Measurements from ENCODE around the gene ANAPC7.
"Not testable (repeated sequence)": the region's sequence is repeated elsewhere in the genome, so short reads cannot be mapped to it uniquely, and the experiment has no call there.

ANAPC7 gene

DNA sequence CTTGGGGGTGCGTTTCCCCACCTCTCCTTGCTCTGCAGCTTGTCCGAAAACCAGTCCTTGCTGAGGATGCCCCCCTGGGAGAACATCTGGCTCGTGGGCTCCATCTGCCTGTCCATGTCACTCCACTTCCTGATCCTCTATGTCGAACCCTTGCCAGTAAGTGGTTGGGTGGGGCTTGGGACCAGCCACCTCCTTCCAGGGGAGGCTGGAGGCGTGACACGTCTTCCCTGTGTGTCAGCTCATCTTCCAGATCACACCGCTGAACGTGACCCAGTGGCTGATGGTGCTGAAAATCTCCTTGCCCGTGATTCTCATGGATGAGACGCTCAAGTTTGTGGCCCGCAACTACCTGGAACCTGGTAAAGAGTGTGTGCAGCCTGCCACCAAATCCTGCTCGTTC, 57.5 kb downstream of the ANAPC7 start:
- DNase-seq = no peak

- no peak for DNase-seq
These were observed 58.3 kb downstream of the ANAPC7 start for GRCh38 chr12:110345176-110345661.

DNA sequence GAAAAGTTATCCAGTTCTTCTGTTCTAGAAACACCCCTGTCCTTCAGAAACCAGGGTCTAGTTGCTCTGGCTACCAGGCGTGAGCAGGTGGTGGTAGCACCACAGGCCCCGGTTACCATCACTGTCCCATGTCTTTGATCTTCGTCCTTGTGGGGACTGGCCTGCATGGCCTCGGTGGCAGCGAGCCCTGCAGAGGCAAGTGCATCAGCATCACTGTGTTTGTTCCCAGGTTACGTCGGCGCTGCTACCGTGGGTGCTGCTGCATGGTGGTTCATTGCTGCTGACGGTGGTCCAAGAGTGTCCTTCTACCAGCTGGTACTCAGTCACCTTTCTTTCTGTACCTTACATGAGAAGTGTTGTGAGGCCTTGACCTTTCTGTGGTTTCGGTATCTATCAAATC, 58.9 kb downstream of the ANAPC7 start:
- no peak for DNase-seq

DNA sequence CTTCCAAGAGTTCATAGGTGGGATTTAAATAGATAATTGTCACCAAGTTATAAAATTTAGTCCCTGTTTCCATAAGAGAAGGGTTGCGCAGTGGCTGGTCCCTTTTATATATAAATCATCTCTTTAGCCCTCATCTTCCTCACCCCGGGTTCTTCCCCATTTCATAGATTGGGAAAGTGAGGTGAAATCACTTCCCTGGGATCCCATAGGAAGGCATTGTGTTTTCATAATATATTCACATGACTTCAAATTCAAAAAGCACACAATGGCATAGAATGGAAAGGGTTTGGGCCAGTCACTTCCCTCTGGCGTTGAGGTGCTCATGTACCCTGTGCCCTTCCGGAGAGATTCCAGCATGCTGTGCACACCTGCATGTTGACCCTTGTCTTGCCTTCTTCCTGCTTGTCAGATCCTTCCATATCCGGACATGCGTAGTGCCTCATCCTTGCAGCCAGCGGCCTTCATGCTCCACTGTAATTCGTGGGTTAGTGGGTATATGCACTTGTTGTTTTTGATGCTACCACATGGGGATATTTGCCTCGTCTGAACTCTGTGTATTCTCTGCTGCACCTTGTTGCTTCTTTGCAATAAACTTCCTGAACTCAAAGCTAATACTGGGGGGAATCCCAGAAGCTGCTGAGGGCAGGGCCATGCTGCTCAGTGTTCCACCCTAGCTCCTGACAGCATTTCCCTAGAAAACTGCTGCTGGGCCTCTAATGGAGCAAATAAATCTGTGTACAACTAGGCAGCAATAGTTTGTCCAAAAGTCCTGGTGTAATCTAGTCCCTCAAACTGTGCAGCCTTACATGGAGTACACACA, 59.6 kb downstream of the ANAPC7 start:
- DNase-seq = no peak

DNA sequence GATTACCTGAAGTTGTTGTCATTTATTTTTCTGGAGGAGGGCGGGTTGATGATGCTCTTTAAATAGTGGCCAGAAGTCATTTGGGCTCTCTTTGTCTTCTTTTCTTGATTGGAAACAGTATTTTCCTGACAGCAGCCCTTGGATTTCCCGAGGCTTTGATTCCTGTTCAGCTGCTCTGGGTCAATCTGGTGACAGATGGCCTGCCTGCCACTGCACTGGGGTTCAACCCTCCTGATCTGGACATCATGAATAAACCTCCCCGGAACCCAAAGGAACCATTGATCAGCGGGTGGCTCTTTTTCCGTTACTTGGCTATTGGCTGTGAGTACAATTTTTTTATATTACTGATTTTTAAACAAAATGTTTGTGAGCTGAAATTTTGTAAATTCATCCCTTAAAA, 60.4 kb downstream of the ANAPC7 start:
- DNase-seq = no peak

DNA sequence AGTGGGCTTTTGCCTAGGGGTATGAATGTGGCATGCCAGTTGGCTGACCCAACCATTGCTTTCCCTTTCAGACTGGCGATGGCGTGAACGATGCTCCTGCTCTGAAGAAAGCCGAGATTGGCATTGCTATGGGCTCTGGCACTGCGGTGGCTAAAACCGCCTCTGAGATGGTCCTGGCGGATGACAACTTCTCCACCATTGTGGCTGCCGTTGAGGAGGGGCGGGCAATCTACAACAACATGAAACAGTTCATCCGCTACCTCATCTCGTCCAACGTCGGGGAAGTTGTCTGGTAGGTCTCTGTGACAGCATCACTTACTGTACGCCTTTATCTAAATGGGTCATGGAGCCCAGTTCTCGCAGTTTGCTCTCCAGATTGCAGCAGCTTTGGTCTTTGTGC, 61.4 kb downstream of the ANAPC7 start:
- DNase-seq = no peak

DNA sequence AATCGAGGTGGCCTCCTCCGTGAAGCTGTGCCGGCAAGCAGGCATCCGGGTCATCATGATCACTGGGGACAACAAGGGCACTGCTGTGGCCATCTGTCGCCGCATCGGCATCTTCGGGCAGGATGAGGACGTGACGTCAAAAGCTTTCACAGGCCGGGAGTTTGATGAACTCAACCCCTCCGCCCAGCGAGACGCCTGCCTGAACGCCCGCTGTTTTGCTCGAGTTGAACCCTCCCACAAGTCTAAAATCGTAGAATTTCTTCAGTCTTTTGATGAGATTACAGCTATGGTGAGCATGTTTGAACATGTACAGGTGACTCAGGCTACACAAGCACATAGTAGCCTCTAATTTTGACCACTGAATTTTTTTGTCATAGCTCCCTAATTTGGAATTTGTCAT, 62.8 kb downstream of the ANAPC7 start:
- no peak for DNase-seq

DNA sequence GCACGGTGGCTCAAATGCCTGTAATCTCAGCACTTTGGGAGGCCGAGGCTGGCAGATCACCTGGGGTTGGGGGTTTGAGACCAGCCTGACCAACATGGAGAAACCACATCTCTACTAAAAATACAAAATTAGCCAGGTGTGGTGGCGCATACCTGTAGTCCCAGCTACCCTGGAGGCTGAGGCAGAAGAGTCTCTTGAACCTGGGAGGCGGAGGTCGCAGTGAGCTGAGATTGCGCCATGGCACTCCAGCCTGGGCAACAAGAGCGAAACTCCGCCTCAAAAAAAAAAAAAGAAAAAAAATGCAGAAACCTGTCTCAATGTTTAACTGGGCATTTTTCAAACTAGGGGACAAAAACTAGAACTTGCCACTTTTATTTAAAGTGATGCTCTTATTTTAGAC, 63.2 kb downstream of the ANAPC7 start:
- not testable (repeated sequence) for DNase-seq

- no peak for DNase-seq
These were observed 64.1 kb downstream of the ANAPC7 start for GRCh38 chr12:110339184-110339952.

GRCh38 chr12:110338754-110339153, 64.8 kb downstream of the ANAPC7 start:
- no peak for DNase-seq

DNA sequence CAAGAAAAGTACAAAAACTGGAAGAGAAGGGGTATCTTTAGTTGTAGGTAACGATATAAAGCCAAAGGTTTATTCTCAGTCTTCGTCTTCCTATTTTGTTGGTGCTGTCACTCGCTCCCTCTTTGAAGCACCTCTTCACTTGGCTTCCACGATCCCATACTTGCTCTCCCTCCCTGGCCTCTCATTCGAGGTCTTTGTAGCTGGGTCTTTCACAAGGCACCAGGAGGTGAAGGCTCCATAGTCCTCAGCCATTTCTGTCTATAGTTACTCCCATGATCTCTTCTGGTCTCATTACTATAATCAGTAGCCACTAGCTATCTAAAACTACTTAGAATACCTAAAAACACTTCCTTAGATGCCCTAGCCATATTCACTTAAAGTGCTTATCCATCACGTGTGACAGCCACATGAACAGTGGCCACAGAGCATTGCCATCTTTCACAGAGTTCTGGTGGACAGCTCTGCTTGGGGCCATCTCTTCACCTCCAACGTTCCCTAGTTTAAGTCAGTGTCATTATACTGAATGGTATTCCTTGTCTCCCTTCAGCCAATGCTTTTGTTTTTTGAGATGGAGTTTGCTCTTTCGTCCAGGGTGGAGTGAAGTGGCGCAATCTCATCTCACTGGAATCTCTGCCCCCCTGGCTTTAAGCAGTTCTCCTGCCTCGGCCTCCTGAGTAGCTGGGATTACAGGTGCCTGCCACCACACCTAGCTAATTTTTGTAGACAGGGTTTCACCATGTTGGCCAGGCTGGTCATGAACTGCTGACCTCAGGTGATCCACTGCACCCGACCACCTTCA, 65.4 kb downstream of the ANAPC7 start:
- DNase-seq = no peak

- no peak for DNase-seq
These were observed 67.9 kb downstream of the ANAPC7 start for GRCh38 chr12:110335481-110336045.

GRCh38 chr12:110333201-110333600, 70.3 kb downstream of the ANAPC7 start:
- no peak for DNase-seq

GRCh38 chr12:110330544-110330943, 73.0 kb downstream of the ANAPC7 start:
- DNase-seq = no peak

DNA sequence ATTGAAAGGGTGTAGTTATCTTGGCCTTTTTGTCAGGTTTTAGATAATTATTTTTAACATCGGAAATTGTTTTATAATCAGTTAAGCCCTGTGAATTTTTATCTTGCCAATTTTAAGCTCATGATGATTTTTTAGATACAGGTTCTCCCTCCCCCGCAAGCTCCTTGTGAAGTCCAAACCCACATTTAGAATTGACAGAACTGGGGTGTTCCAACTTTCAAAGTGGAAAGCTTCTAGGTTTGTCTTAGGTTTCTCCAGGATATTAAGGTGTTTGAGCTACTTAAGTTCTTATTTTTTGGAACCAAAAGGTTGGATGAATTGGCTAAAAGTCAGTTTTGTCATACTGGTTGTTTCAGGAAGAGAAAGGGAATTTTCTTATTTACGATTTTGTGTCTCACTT, 73.4 kb downstream of the ANAPC7 start:
- no peak for DNase-seq

- no peak for DNase-seq
These were observed 73.8 kb downstream of the ANAPC7 start for GRCh38 chr12:110329710-110330109.

All from activated CD4-positive, alpha-beta T cell treated with anti-CD3 and anti-CD28 coated beads, Interleukin-2, amount 50 U/mL, for 1 hour (primary cell).